Ectodermal cell (in vitro differentiated cells): ENCODE measurements around the gene CXorf38.

Experiments
- H3K27ac ChIP-seq: 2 replicates; pipeline ENCODE4 v1.7.0; 2013; ENCODE audit warnings: mild to moderate bottlenecking, low read depth, low read length; ENCODE audit not compliant: insufficient read depth, poor library complexity, severe bottlenecking
- H3K27me3 ChIP-seq: 2 replicates; pipeline ENCODE4 v1.7.0; 2013; ENCODE audit warnings: mild to moderate bottlenecking, low read length; ENCODE audit not compliant: insufficient read depth, control insufficient read depth, poor library complexity, severe bottlenecking
- H3K36me3 ChIP-seq: one replicate; pipeline ENCODE4 v1.7.0; 2013; ENCODE audit warnings: low read length; ENCODE audit not compliant: control insufficient read depth, insufficient read depth
- H3K4me1 ChIP-seq: one replicate; pipeline ENCODE4 v1.7.0; 2013; ENCODE audit warnings: low read length; ENCODE audit not compliant: control insufficient read depth, insufficient read depth
- H3K4me3 ChIP-seq: 2 replicates; pipeline ENCODE4 v1.7.0; 2013; ENCODE audit warnings: low read depth, low read length, control low read depth; ENCODE audit not compliant: insufficient read depth
- H3K9me3 ChIP-seq: 2 replicates; pipeline ENCODE4 v1.7.0; 2013; ENCODE audit warnings: mild to moderate bottlenecking, low read length, moderate library complexity; ENCODE audit not compliant: control insufficient read depth
- WGBS, 2 experiments: methylation state at CpG; one replicate each; pipeline ENCODE4 v1.1.7; 2013; ENCODE audit warnings: missing lambda C conversion rate in 2 of 2; 5-methylcytosine and 5-hydroxymethylcytosine counted together

CXorf38 gene

DNA sequence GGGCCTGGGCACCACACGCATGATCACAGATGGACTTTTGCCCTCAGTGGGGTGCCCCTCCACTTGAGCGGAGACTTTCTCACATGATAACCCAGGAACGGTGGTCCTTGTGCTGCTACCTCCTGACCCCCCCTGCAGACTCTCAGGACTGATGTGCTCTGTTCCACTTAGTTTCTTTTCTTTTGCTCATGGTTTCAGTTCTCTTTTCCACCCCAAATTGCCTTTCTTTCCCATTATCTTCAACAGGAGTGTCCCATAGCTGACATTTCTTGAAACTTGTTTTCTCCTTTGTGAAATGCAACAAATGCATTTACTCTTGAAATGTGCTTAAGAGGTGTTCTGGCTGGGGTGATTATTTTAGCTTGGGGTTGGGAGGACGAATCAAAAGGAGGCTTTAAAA, 15.2 kb downstream of the CXorf38 start:
- no peaks in the 10 kb centered on the region for H3K27me3 ChIP-seq
- H3K27ac ChIP-seq: no peak overlapping the region
- peaks cover 9% of the 10 kb centered on the region for H3K36me3 ChIP-seq
- H3K4me1 ChIP-seq: no peaks in the 10 kb centered on the region
- WGBS, 2 experiments: 95 to 96% methylated on average over 4 of the region's 4 CpGs
- H3K9me3 ChIP-seq: no peaks in the 10 kb centered on the region
- no peak overlapping the region for H3K4me3 ChIP-seq

DNA sequence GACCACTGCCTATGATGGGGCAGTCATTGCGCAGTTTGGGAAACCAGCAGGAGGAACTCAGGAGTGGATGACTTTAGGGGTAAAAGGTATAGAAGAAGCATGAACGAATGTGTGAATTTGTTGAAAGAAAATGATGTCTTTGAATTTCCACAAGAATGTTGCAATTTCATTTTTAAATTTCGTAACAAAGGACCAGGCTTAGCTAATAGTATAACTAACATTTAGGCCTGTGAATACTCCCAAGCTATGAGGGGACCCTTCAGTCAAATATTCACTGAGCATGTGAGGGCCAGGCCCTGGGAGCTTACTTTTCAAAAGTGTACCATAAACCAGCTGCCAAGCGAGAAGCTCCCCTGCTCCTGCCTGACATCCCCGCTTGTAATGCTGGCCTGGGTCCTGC, 18.9 kb downstream of the CXorf38 start:
- H3K4me1 ChIP-seq: no peaks in the 10 kb centered on the region
- 95 to 96% methylated on average over 5 of the region's 5 CpGs for WGBS, 2 experiments
- H3K36me3 ChIP-seq: peaks cover 9% of the 10 kb centered on the region
- no peak overlapping the region for H3K4me3 ChIP-seq
- no peaks in the 10 kb centered on the region for H3K27me3 ChIP-seq
- H3K9me3 ChIP-seq: no peaks in the 10 kb centered on the region
- H3K27ac ChIP-seq: no peak overlapping the region

DNA sequence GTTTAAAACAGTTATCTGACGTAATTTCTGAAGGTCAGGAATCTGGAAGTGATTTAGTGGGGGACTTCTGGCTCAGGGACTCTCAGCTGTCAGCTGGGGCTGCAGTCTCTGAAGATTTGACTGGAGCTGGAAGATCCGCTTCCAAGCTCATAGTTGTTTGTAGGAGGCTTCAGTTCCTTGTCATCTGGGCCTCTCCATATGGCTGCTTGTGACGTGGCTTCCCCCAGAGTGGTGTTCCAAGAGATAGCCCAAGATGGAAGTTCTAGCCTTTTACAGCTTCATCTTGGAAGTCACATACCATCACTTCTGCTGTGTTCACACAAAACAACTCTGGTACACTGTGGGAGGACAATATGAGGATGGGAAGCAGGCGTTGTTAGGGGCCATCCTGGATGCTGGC, 22.1 kb downstream of the CXorf38 start:
- Histone ChIP-seq H3K4me3 (no peak overlapping the region), H3K36me3 (peaks cover 9% of the 10 kb centered on the region), H3K9me3 (no peaks in the 10 kb centered on the region), H3K4me1 (no peaks in the 10 kb centered on the region), H3K27me3 (no peaks in the 10 kb centered on the region), H3K27ac (no peak overlapping the region)
- 94 to 98% methylated on average over 4 of the region's 4 CpGs for WGBS, 2 experiments

DNA sequence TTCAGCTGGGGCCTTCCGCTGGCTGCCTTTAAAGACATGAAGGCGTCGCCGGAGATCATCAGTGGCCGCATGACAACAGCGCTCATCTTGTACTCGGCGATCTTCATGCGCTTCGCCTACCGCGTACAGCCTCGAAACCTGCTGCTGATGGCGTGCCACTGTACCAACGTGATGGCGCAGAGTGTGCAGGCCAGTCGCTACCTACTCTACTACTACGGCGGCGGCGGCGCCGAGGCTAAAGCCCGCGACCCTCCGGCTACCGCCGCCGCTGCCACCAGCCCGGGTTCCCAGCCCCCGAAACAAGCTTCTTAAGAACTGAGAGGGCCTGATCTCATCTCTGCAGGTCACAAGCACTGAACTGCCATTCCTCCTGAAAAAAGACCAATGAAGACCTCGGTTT, 23.7 kb downstream of the CXorf38 start:
- 92 to 96% methylated on average over 32 of the region's 32 CpGs for WGBS, 2 experiments
- no peak overlapping the region for H3K27ac ChIP-seq
- no peaks in the 10 kb centered on the region for H3K4me1 ChIP-seq
- no peaks in the 10 kb centered on the region for H3K27me3 ChIP-seq
- H3K9me3 ChIP-seq: no peaks in the 10 kb centered on the region
- peaks cover under 1% of the 10 kb centered on the region for H3K36me3 ChIP-seq
- no peak overlapping the region for H3K4me3 ChIP-seq

DNA sequence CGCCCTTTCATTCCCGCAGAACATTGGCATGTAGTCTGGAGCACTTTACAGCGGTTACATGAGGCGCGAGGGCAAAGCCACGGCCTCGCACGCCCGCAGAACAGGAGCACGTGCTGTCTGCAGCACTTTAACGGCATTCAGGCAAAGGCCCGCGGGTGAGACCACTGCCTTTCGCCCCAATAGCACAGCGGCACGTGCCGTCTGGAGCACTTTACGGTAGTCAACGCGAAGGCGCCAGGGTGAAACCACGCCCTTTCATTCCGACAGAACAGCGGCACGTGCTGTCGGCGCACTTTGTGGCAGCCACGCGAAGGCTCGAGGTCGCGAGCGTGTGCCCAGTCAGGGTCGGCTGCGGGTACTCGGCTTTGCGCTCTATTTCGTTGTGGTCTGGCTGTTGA, 24.2 kb downstream of the CXorf38 start, which contains the start of gene MPC1L:
TSS of gene MPC1L (plus strand) at position 290 of the 398 bp plus-strand sequence. CDS start 138 bp downstream, outside the sequence.
- 96% methylated on average over 38 of the region's 38 CpGs for WGBS, 2 experiments
- no peaks in the 10 kb centered on the region for H3K27me3 ChIP-seq
- no peaks in the 10 kb centered on the region for H3K9me3 ChIP-seq
- H3K4me1 ChIP-seq: no peaks in the 10 kb centered on the region
- no peak within 1 kb of the TSS for H3K4me3 ChIP-seq
- H3K36me3 ChIP-seq: no peaks in the 10 kb centered on the region
- no peak within 1 kb of the TSS for H3K27ac ChIP-seq

DNA sequence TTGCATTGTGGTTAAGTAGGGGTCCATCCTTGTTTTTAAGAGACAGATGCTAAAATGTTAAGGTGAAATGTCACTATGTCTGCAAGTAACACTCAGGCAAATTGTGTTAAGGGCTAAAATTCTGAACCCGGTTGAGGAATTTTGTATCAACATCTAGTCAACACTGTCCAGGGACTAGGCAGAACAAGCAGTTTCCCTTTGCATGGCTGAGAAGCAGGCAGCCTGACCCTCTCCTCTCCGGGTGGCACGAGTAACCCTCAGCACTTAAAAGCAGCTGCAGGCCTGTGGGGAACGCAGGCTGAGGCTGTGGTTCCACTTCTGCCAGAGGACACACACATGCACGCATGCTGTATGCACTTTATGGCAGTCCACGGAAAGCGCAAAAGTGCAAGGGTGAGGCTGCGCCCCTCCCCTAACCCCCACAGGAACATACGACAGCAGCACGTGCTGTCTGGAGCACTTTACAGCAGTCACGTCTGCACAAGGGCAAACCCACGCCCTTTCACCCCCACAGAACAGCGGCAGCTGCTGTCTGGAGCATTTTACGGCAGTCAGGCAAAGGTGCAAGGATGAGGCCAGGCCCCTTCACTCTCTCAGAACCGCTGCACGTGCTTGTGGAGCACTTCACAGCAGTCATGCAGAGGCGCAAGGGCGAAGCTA, 24.8 kb downstream of the CXorf38 start:
- Histone ChIP-seq H3K4me1 (no peaks in the 10 kb centered on the region), H3K4me3 (no peak overlapping the region), H3K9me3 (no peaks in the 10 kb centered on the region), H3K27ac (no peak overlapping the region), H3K36me3 (no peaks in the 10 kb centered on the region), H3K27me3 (no peaks in the 10 kb centered on the region)
- WGBS, 2 experiments: 90 to 91% methylated on average over 18 of the region's 18 CpGs

DNA sequence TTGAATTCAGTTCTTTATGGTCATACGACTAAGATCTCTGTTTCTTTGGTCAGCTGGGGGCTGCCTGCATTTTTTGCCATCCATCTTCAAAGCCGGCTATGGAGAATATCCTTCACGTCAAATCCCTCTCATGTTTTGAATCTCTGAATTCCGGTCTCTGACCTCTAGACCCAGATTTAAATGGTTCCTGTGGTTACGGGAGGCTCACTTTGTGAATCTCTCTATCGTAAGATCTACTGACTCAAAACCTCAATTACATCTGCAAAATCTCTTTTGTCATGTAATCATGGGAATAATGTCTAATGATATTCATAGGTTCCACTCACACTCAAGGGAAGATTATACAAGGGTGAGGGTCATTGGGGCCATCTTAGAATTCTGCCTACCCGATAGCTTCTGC, 29.8 kb downstream of the CXorf38 start:
- 90 to 98% methylated on average over 5 to 6 of the region's 7 CpGs for WGBS, 2 experiments

DNA sequence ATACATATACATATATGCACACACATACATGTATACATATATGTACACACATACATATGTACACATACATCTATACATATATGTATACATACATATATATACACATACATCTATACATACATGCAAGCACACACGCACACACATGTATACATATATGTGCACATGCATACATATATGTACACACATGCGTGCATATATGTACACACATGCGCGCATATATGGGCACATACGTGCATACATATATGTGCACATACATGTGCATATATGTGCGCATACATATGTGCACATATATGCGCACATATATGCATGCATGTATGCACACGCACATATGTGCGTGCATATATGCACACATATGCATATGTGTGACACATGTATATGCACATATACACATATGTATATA, 31.4 kb downstream of the CXorf38 start:
- H3K36me3 ChIP-seq: no peaks in the 10 kb centered on the region
- H3K9me3 ChIP-seq: no peaks in the 10 kb centered on the region
- 14 to 57% methylated on average over 1 to 5 of the region's 9 CpGs for WGBS, 2 experiments
- H3K27me3 ChIP-seq: no peaks in the 10 kb centered on the region
- no peaks in the 10 kb centered on the region for H3K4me1 ChIP-seq
- H3K4me3 ChIP-seq: no peak overlapping the region
- no peak overlapping the region for H3K27ac ChIP-seq

More for the DNA sequence above, 29.8 kb downstream of the CXorf38 start:
- Histone ChIP-seq H3K27me3 (no peaks in the 10 kb centered on the region), H3K4me1 (no peaks in the 10 kb centered on the region), H3K9me3 (no peaks in the 10 kb centered on the region), H3K27ac (no peak overlapping the region), H3K4me3 (no peak overlapping the region), H3K36me3 (no peaks in the 10 kb centered on the region)

DNA sequence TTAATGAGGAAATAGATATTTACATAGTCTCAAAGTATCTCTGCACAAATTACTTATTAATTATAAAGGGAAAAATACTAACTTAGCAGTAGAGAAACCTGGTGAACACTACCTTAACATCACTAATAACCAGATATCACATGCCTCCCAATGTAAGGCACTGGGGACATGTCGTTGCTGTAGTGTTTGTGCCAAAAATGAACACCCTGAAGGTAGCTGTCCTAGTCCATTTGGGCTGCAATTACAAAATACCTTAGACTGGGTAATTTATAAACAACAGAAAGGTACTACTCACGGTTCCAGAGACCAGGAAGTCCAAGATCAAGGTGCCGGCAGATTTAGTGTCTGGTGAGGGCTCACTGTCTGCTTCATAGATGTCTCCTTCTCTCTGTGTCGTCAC, 34.9 kb downstream of the CXorf38 start:
- H3K4me1 ChIP-seq: no peaks in the 10 kb centered on the region
- H3K27me3 ChIP-seq: no peaks in the 10 kb centered on the region
- whole genome bisulfite sequencing, 2 experiments: 97% methylated on average over 4 of the region's 4 CpGs
- H3K9me3 ChIP-seq: no peaks in the 10 kb centered on the region
- no peak overlapping the region for H3K27ac ChIP-seq
- no peak overlapping the region for H3K4me3 ChIP-seq
- H3K36me3 ChIP-seq: no peaks in the 10 kb centered on the region

DNA sequence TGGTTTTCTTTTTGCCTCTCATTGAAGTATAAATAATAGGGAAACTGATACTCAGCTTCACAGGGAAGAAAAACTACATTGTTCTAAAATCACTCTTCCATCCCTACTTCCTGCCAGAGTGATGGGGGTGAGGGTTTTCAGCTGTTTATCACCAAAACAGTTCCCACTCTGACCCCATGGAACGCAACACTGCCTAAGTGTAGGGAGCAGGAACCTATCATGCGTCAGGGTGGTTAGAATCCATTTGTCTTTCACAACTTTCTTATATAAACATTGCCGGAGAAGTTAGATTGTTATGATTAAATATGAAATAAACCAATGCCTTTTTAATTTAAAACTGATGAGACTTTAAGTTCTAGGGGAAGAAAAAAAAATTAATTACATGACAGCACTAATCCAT, 40.0 kb downstream of the CXorf38 start:
- Histone ChIP-seq H3K36me3 (no peaks in the 10 kb centered on the region), H3K27me3 (no peaks in the 10 kb centered on the region), H3K4me3 (no peak overlapping the region), H3K27ac (no peak overlapping the region), H3K4me1 (no peaks in the 10 kb centered on the region), H3K9me3 (no peaks in the 10 kb centered on the region)
- no CpG with 5 or more reads among the region's 3 CpGs for WGBS, 2 experiments

DNA sequence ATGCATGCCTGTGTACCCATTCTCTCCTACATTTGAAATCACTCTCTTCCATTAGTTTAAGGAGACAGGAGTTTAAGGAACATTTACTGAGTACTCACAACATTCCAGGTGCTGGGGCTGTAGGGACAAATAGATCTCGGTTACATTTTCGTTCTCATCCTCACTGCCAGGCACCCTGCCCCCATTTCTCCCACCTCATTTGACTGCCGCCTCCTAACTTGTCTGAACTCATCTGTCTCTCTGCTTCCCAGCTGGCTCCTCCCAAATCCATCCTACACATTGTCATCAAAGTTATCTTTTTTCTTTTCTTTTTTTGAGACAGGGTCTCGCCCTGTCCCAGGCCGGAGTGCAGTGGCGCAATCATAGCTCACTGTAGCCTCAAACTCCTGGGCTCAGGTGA, 43.9 kb downstream of the CXorf38 start:
- H3K4me3 ChIP-seq: no peak overlapping the region
- H3K36me3 ChIP-seq: no peaks in the 10 kb centered on the region
- H3K27me3 ChIP-seq: no peaks in the 10 kb centered on the region
- no peak overlapping the region for H3K27ac ChIP-seq
- no peaks in the 10 kb centered on the region for H3K9me3 ChIP-seq
- 93 to 96% methylated on average over 6 of the region's 6 CpGs for WGBS, 2 experiments
- no peaks in the 10 kb centered on the region for H3K4me1 ChIP-seq
